Measurements from ENCODE around the gene PEPD.

- TF ChIP-seq POLR2A (IDR thresholded peaks at IDR 0.05; ENCODE audit: low read length) (no peak), GATA1 (IDR thresholded peaks at IDR 0.05; ENCODE audit: low read depth, low read length) (no peak)
Observed at GRCh38 chr19:33547676-33548075, 26.1 kb upstream of the PEPD start.

All from erythroblast (primary cell).